Endothelial cell of hepatic sinusoid (primary cell): ENCODE results near the gene ARHGAP27.
"Not testable (repeated sequence)": the region's sequence is repeated elsewhere in the genome, so short reads cannot be mapped to it uniquely, and the experiment has no call there.

Source experiments
- in situ Hi-C: cut with HindIII; loops from 2 replicates; pipeline ENCODE4 v1.10.0; 2017; ENCODE audit warnings: low sequenced_read_pairs

The ARHGAP27 gene

GRCh38 chr17:45432405-45433158 is at the start of gene ARHGAP27:
Gene ARHGAP27 (minus strand): TSS chr17:45432870. CDS start chr17:45430279, 2,591 bp downstream.
- in situ Hi-C loops: no loop called here

- in situ Hi-C loops: not testable (repeated sequence)
Measured at GRCh38 chr17:45482317-45482716, 49.6 kb upstream of the ARHGAP27 start.

GRCh38 chr17:45475436-45475835 is 42.8 kb upstream of the ARHGAP27 start:
- in situ Hi-C loops: not testable (repeated sequence)

GRCh38 chr17:45472249-45472648 is 39.6 kb upstream of the ARHGAP27 start:
- in situ Hi-C loops: not testable (repeated sequence)

- in situ Hi-C loops: not testable (repeated sequence)
Measured at GRCh38 chr17:45469204-45469563, 36.5 kb upstream of the ARHGAP27 start.

- in situ Hi-C loops: not testable (repeated sequence)
Measured at GRCh38 chr17:45468293-45469203, 35.9 kb upstream of the ARHGAP27 start.

- in situ Hi-C loops: not testable (repeated sequence)
Measured at GRCh38 chr17:45461524-45462327, 29.1 kb upstream of the ARHGAP27 start.

- in situ Hi-C loops: not testable (repeated sequence)
Measured at GRCh38 chr17:45460422-45460821, 27.8 kb upstream of the ARHGAP27 start.

- in situ Hi-C loops: not testable (repeated sequence)
Measured at GRCh38 chr17:45454341-45454740, 21.7 kb upstream of the ARHGAP27 start.

GRCh38 chr17:45453731-45454130 is 21.1 kb upstream of the ARHGAP27 start:
- in situ Hi-C loops: not testable (repeated sequence)

GRCh38 chr17:45453225-45453534 is 20.5 kb upstream of the ARHGAP27 start:
- in situ Hi-C loops: not testable (repeated sequence)

- in situ Hi-C loops: not testable (repeated sequence)
Measured at GRCh38 chr17:45452329-45453224, 19.9 kb upstream of the ARHGAP27 start.

GRCh38 chr17:45451660-45452059 is 19.0 kb upstream of the ARHGAP27 start:
- in situ Hi-C loops: not testable (repeated sequence)

- in situ Hi-C loops: no loop called here
Measured at GRCh38 chr17:45451131-45451530, 18.5 kb upstream of the ARHGAP27 start.

- in situ Hi-C loops: not testable (repeated sequence)
Measured at GRCh38 chr17:45449708-45450329, 17.1 kb upstream of the ARHGAP27 start.

GRCh38 chr17:45449260-45449659 is 16.6 kb upstream of the ARHGAP27 start:
- in situ Hi-C loops: not testable (repeated sequence)

- in situ Hi-C loops: not testable (repeated sequence)
Measured at GRCh38 chr17:45448483-45448882, 15.8 kb upstream of the ARHGAP27 start.

- in situ Hi-C loops: not testable (repeated sequence)
Measured at GRCh38 chr17:45448066-45448465, 15.4 kb upstream of the ARHGAP27 start.

- in situ Hi-C loops: not testable (repeated sequence)
Measured at GRCh38 chr17:45447650-45448049, 15.0 kb upstream of the ARHGAP27 start.
